ENCODE measurements around the gene STOX2.

The STOX2 gene

DNA sequence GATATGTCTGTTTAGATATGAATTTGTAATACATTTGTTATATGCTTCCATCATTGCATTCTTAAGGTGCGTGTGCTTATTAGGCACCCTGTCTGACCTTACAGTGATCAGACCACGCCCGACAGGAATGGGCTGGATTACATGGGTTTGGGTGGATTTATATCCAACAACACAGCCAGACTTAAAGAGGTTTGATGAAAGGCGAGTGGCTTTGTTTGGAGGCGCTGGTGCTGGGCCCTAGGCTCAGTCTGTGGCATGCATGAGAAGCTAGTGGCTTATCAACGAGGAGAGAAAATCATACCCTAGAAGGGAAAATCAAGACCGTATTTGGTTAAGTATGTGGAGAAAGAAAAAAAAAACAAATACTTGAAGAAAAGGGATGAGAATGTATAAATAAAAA, 80.7 kb downstream of the STOX2 start:
- H3K4me2 ChIP-seq (ENCODE audit: low read length), result no peak overlapping the region
- H4K12ac ChIP-seq (ENCODE audit: low read depth, low read length), result no peak overlapping the region
- H3K14ac ChIP-seq (ENCODE audit: low read length), result no peak overlapping the region
- H2BK12ac ChIP-seq (ENCODE audit: low read length), result peak overlapping the region; percentile 39
- no peak overlapping the region for H3K9ac ChIP-seq (ENCODE audit: low read length)
- H4K8ac ChIP-seq (ENCODE audit: low read depth, low read length), result no peak overlapping the region
- H3K4me3 ChIP-seq (ENCODE audit: low read depth, low read length), result no peak overlapping the region
- WGBS (ENCODE audit: extremely low coverage, insufficient coverage, insufficient read length), result no CpG with 5 or more reads among the region's 7 CpGs
- H3K23ac ChIP-seq (ENCODE audit: low read length), result no peak overlapping the region
- H3K18ac ChIP-seq (ENCODE audit: low read length), result no peak overlapping the region
- H2BK120ac ChIP-seq (ENCODE audit: insufficient read depth, low read length, poor library complexity), result no peak overlapping the region
- DNase-seq, result no peak
- no peaks in the 10 kb centered on the region for H3K36me3 ChIP-seq (ENCODE audit: control insufficient read depth in 1 of 2, insufficient read depth in 2 of 2, low read length in 2 of 2)
- no peak overlapping the region for H3K4ac ChIP-seq (ENCODE audit: low read depth, low read length)
- H4K91ac ChIP-seq (ENCODE audit: low read depth, low read length), result peak overlapping the region; percentile 44
- peaks cover 20% of the 10 kb centered on the region for H3K79me1 ChIP-seq (ENCODE audit: low read length)
- peaks cover 11 to 12% of the 10 kb centered on the region in 2 experiments for H3K4me1 ChIP-seq (ENCODE audit: control insufficient read depth in 1 of 2, insufficient read depth in 2 of 2, low read length in 2 of 2)
- no peak overlapping the region for H2AFZ ChIP-seq (ENCODE audit: insufficient read depth, low read length, poor library complexity)
- H3K79me2 ChIP-seq (ENCODE audit: control insufficient read depth, insufficient read depth, low read length, poor library complexity), result peaks cover 5% of the 10 kb centered on the region
- no peaks in the 10 kb centered on the region for H3K9me3 ChIP-seq (ENCODE audit: insufficient read depth, low read depth, low read length)
- no peak overlapping the region for H2BK5ac ChIP-seq (ENCODE audit: low read depth, low read length, poor library complexity)
- no peaks in the 10 kb centered on the region for H3K27me3 ChIP-seq (ENCODE audit: insufficient read depth, low read length)
- H3K27ac ChIP-seq (ENCODE audit: low read depth, low read length), result no peak overlapping the region
- H2AK5ac ChIP-seq (ENCODE audit: low read length), result peak overlapping the region; percentile 61

DNA sequence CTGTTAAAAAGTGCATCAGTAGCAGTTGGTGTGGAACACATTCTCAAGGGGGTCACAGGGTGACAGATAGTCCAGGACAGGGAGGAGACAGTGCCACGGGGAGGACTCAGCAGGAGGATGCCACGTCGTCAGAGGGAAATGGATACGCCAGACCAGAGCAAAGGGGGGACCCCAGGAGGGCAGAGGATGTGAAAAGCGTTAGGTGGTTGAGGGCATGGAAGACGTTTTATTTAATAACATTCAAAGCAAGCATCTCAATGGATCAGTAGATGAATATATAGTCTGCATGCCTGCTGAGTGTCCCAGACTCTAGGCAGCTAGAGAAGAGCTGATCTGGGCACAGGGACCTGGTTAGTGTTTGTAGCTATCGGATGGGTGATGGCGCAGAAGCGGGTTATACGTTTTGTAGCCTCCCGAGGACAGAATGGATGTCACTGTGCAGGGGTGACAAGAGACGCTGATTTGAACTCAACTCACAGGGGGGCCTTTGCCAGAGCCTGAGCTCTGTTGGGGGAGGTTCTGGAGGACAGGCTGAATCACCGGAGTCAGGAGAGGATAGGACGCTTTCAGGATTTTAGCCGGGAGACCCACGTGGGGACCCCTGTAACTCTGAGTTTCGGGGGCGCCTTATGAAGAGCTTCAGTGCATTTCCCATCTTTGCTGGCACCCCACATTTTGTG, 81.3 kb downstream of the STOX2 start:
- no peak overlapping the region for H2AFZ ChIP-seq (ENCODE audit: insufficient read depth, low read length, poor library complexity)
- H4K91ac ChIP-seq (ENCODE audit: low read depth, low read length), result peak overlapping the region; percentile 65
- H3K27me3 ChIP-seq (ENCODE audit: insufficient read depth, low read length), result no peaks in the 10 kb centered on the region
- peak overlapping the region; percentile 46 for H2BK12ac ChIP-seq (ENCODE audit: low read length)
- no peak overlapping the region for H4K12ac ChIP-seq (ENCODE audit: low read depth, low read length)
- peak overlapping the region; percentile 39 for H4K8ac ChIP-seq (ENCODE audit: low read depth, low read length)
- H3K79me1 ChIP-seq (ENCODE audit: low read length), result peaks cover 20% of the 10 kb centered on the region
- H3K36me3 ChIP-seq (ENCODE audit: control insufficient read depth in 1 of 2, insufficient read depth in 2 of 2, low read length in 2 of 2), result no peaks in the 10 kb centered on the region
- no peak overlapping the region for H2BK5ac ChIP-seq (ENCODE audit: low read depth, low read length, poor library complexity)
- peak overlapping the region; percentile 28 for H3K4ac ChIP-seq (ENCODE audit: low read depth, low read length)
- H3K4me3 ChIP-seq (ENCODE audit: low read depth, low read length), result no peak overlapping the region
- WGBS (ENCODE audit: extremely low coverage, insufficient coverage, insufficient read length), result no CpG with 5 or more reads among the region's 18 CpGs
- DNase-seq, result no peak
- no peak overlapping the region for H3K9ac ChIP-seq (ENCODE audit: low read length)
- peaks cover 5% of the 10 kb centered on the region for H3K79me2 ChIP-seq (ENCODE audit: control insufficient read depth, insufficient read depth, low read length, poor library complexity)
- peaks cover 11 to 12% of the 10 kb centered on the region in 2 experiments for H3K4me1 ChIP-seq (ENCODE audit: control insufficient read depth in 1 of 2, insufficient read depth in 2 of 2, low read length in 2 of 2)
- H3K23ac ChIP-seq (ENCODE audit: low read length), result no peak overlapping the region
- no peak overlapping the region for H3K4me2 ChIP-seq (ENCODE audit: low read length)
- H3K14ac ChIP-seq (ENCODE audit: low read length), result peak overlapping the region; percentile 45
- H3K9me3 ChIP-seq (ENCODE audit: insufficient read depth, low read depth, low read length), result no peaks in the 10 kb centered on the region
- H3K18ac ChIP-seq (ENCODE audit: low read length), result peak overlapping the region; percentile 7
- peak overlapping the region; percentile 48 for H2AK5ac ChIP-seq (ENCODE audit: low read length)
- peak overlapping the region; percentile 26 for H2BK120ac ChIP-seq (ENCODE audit: insufficient read depth, low read length, poor library complexity)
- H3K27ac ChIP-seq (ENCODE audit: low read depth, low read length), result peak overlapping the region; percentile 71

DNA sequence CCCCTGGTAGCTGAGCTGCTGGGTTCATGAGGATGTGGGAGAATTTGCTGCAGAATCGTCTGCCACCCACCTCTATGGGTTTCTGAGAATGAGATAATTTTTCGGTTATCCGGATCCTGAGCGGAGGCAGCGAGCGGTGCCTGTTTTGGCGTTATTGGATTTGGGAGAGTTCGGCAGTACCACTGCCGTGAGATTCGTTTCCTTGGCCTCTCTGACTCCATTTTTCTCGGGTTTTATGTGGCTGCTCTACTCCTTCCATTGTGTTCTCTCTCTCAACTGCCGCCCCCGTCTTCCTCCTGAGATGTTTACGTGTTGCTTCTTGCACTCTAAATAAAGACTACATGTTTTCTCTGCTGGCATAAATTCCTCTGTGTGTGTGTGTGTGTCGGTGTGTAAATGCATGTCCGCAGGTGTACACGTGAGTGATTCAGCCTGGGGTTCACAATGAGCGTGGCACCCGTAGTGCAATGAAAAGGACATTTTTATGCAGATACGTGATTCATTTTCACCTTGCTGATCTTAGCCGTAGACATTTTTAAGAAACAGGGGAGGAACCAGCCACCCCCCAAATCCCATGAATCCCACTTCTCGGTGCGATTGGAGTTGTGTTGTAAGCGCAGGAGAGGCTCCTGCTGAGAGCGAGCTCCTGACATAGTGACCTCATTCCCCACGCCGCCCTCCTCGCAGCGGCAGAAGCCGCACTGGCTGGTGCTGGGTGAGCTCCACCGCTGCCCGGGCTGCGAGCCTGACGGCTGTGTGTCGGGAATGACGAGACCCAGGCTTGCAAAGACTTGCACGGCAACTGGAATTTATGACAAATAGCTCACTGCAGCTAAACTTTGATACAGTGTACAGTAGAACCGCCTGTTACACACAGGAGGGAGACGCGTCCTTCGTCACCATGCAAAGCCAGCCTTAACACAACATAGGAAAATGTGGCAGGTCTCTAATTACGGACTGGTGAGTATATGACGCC, 82.2 kb downstream of the STOX2 start:
- no peak overlapping the region for H3K18ac ChIP-seq (ENCODE audit: low read length)
- peak overlapping the region; percentile 21 for H2AFZ ChIP-seq (ENCODE audit: insufficient read depth, low read length, poor library complexity)
- peak; percentile 92 to 93 for DNase-seq
- peak overlapping the region; percentile 46 for H2BK12ac ChIP-seq (ENCODE audit: low read length)
- peak overlapping the region; percentile 26 for H2BK120ac ChIP-seq (ENCODE audit: insufficient read depth, low read length, poor library complexity)
- WGBS (ENCODE audit: extremely low coverage, insufficient coverage, insufficient read length), result no CpG with 5 or more reads among the region's 43 CpGs
- H4K8ac ChIP-seq (ENCODE audit: low read depth, low read length), result peak overlapping the region; percentile 39
- peak overlapping the region; percentile 76 for H2BK5ac ChIP-seq (ENCODE audit: low read depth, low read length, poor library complexity)
- peaks cover 20% of the 10 kb centered on the region for H3K79me1 ChIP-seq (ENCODE audit: low read length)
- no peaks in the 10 kb centered on the region for H3K9me3 ChIP-seq (ENCODE audit: insufficient read depth, low read depth, low read length)
- H3K27me3 ChIP-seq (ENCODE audit: insufficient read depth, low read length), result no peaks in the 10 kb centered on the region
- peak overlapping the region; percentile 45 for H3K14ac ChIP-seq (ENCODE audit: low read length)
- H3K23ac ChIP-seq (ENCODE audit: low read length), result no peak overlapping the region
- no peaks in the 10 kb centered on the region for H3K36me3 ChIP-seq (ENCODE audit: control insufficient read depth in 1 of 2, insufficient read depth in 2 of 2, low read length in 2 of 2)
- no peak overlapping the region for H3K4me3 ChIP-seq (ENCODE audit: low read depth, low read length)
- H3K4me2 ChIP-seq (ENCODE audit: low read length), result peak overlapping the region; percentile 61
- H3K4ac ChIP-seq (ENCODE audit: low read depth, low read length), result peak overlapping the region; percentile 28
- H2AK5ac ChIP-seq (ENCODE audit: low read length), result peak overlapping the region; percentile 48
- peak overlapping the region; percentile 65 for H4K91ac ChIP-seq (ENCODE audit: low read depth, low read length)
- no peak overlapping the region for H4K12ac ChIP-seq (ENCODE audit: low read depth, low read length)
- peak overlapping the region; percentile 71 for H3K27ac ChIP-seq (ENCODE audit: low read depth, low read length)
- peaks cover 11 to 12% of the 10 kb centered on the region in 2 experiments for H3K4me1 ChIP-seq (ENCODE audit: control insufficient read depth in 1 of 2, insufficient read depth in 2 of 2, low read length in 2 of 2)
- H3K79me2 ChIP-seq (ENCODE audit: control insufficient read depth, insufficient read depth, low read length, poor library complexity), result peaks cover 5% of the 10 kb centered on the region
- H3K9ac ChIP-seq (ENCODE audit: low read length), result no peak overlapping the region

DNA sequence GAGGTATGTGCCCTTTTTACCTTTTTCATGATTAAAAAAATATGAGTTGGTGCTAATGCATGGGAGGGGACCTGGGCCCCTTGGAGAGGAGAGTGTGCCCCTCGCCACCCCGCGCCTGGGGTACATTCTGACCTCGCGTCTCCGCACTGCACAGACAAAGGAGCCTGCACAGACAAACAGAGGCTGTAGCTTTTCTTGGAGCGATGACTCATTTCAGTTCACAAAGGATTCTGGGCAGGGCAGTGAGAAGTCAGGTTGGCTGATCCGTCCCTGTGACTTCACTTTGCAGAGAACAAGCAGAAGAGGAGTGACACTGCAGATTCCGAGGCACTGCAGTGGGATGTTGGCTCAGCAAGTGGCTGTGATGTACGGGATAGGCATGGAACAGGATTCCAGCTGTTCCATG, 82.9 kb downstream of the STOX2 start:
- no peak overlapping the region for H3K23ac ChIP-seq (ENCODE audit: low read length)
- peaks cover 11 to 12% of the 10 kb centered on the region in 2 experiments for H3K4me1 ChIP-seq (ENCODE audit: control insufficient read depth in 1 of 2, insufficient read depth in 2 of 2, low read length in 2 of 2)
- no peak overlapping the region for H3K4ac ChIP-seq (ENCODE audit: low read depth, low read length)
- H2BK12ac ChIP-seq (ENCODE audit: low read length), result no peak overlapping the region
- H4K8ac ChIP-seq (ENCODE audit: low read depth, low read length), result peak overlapping the region; percentile 28
- peaks cover 5% of the 10 kb centered on the region for H3K79me2 ChIP-seq (ENCODE audit: control insufficient read depth, insufficient read depth, low read length, poor library complexity)
- no peak overlapping the region for H2AK5ac ChIP-seq (ENCODE audit: low read length)
- H3K79me1 ChIP-seq (ENCODE audit: low read length), result peaks cover 20% of the 10 kb centered on the region
- H2AFZ ChIP-seq (ENCODE audit: insufficient read depth, low read length, poor library complexity), result no peak overlapping the region
- H3K36me3 ChIP-seq (ENCODE audit: control insufficient read depth in 1 of 2, insufficient read depth in 2 of 2, low read length in 2 of 2), result no peaks in the 10 kb centered on the region
- no CpG with 5 or more reads among the region's 10 CpGs for WGBS (ENCODE audit: extremely low coverage, insufficient coverage, insufficient read length)
- H3K9ac ChIP-seq (ENCODE audit: low read length), result no peak overlapping the region
- H2BK120ac ChIP-seq (ENCODE audit: insufficient read depth, low read length, poor library complexity), result no peak overlapping the region
- peak; percentile 82 to 89 for DNase-seq
- peak overlapping the region; percentile 76 for H2BK5ac ChIP-seq (ENCODE audit: low read depth, low read length, poor library complexity)
- peak overlapping the region; percentile 61 for H3K4me2 ChIP-seq (ENCODE audit: low read length)
- peak overlapping the region; percentile 71 for H3K27ac ChIP-seq (ENCODE audit: low read depth, low read length)
- H3K9me3 ChIP-seq (ENCODE audit: insufficient read depth, low read depth, low read length), result no peaks in the 10 kb centered on the region
- peak overlapping the region; percentile 22 for H4K91ac ChIP-seq (ENCODE audit: low read depth, low read length)
- no peak overlapping the region for H3K14ac ChIP-seq (ENCODE audit: low read length)
- H3K4me3 ChIP-seq (ENCODE audit: low read depth, low read length), result no peak overlapping the region
- H4K12ac ChIP-seq (ENCODE audit: low read depth, low read length), result no peak overlapping the region
- H3K27me3 ChIP-seq (ENCODE audit: insufficient read depth, low read length), result no peaks in the 10 kb centered on the region
- no peak overlapping the region for H3K18ac ChIP-seq (ENCODE audit: low read length)
